Stimulated activated CD8-positive, alpha-beta memory T cell treated with anti-CD3 and anti-CD28 coated beads, Interleukin-15, amount 100 ng/mL, for 48 hours (primary cell): ENCODE results near the gene ZNF197.
"Not testable (repeated sequence)": the region's sequence is repeated elsewhere in the genome, so short reads cannot be mapped to it uniquely, and the experiment has no call there.

ENCODE experiments used
- DNase-seq, 2 donors: peaks; one replicate each; pipeline ENCODE4 v3.0.0-alpha.2; 2020; ENCODE audit warnings: low read depth in 2 of 2

ZNF197 gene

GRCh38 chr3:44624749-44625480 lies at the start of gene ZNF197:
Gene ZNF197 (plus strand): TSS chr3:44625036. CDS start chr3:44629155, 4,119 bp downstream.
- DNase-seq = peak; percentile 50 to 52

- no peak for DNase-seq
Measured at GRCh38 chr3:44576613-44577012, 48.2 kb upstream of the ZNF197 start.

- DNase-seq = not testable (repeated sequence)
Measured at GRCh38 chr3:44577354-44577952, 47.4 kb upstream of the ZNF197 start.

- not testable (repeated sequence) for DNase-seq
Measured at GRCh38 chr3:44578316-44578715, 46.5 kb upstream of the ZNF197 start.

GRCh38 chr3:44578924-44579515 lies 45.8 kb upstream of the ZNF197 start:
- not testable (repeated sequence) for DNase-seq

- not testable (repeated sequence) for DNase-seq
Measured at GRCh38 chr3:44579749-44580148, 45.1 kb upstream of the ZNF197 start.

- DNase-seq = not testable (repeated sequence)
Measured at GRCh38 chr3:44580971-44581370, 43.9 kb upstream of the ZNF197 start.

GRCh38 chr3:44584646-44585501 lies 40.0 kb upstream of the ZNF197 start, which contains the start of gene ZNF660:
Gene ZNF660 (plus strand): TSS chr3:44584964. CDS start chr3:44594194, 9,230 bp downstream.
- DNase-seq = no peak

- no peak for DNase-seq
Measured at GRCh38 chr3:44596621-44597020, 28.2 kb upstream of the ZNF197 start.

GRCh38 chr3:44601749-44602148 lies 23.1 kb upstream of the ZNF197 start:
- no peak for DNase-seq

GRCh38 chr3:44612678-44613077 lies 12.2 kb upstream of the ZNF197 start:
- no peak for DNase-seq

GRCh38 chr3:44628716-44629115 lies 3.9 kb downstream of the ZNF197 start:
- DNase-seq = no peak

GRCh38 chr3:44632193-44632592 lies 7.4 kb downstream of the ZNF197 start:
- DNase-seq = no peak

GRCh38 chr3:44642337-44642736 lies 17.5 kb downstream of the ZNF197 start:
- no peak for DNase-seq

- DNase-seq = no peak
Measured at GRCh38 chr3:44643024-44643423, 18.2 kb downstream of the ZNF197 start.

GRCh38 chr3:44647771-44648170 lies 22.9 kb downstream of the ZNF197 start:
- no peak for DNase-seq

- DNase-seq = peak; percentile 32 to 40
Measured at GRCh38 chr3:44648564-44649229, 23.9 kb downstream of the ZNF197 start, which contains the start of gene ZNF35. Gene ZNF35 (plus strand): TSS chr3:44648732. CDS start chr3:44651068, 2,336 bp downstream.

- no peak for DNase-seq
Measured at GRCh38 chr3:44649709-44650108, 24.9 kb downstream of the ZNF197 start.

- no peak for DNase-seq
Measured at GRCh38 chr3:44654039-44654438, 29.2 kb downstream of the ZNF197 start.

GRCh38 chr3:44659015-44659414 lies 34.2 kb downstream of the ZNF197 start:
- no peak for DNase-seq

GRCh38 chr3:44659434-44659833 lies 34.6 kb downstream of the ZNF197 start:
- no peak for DNase-seq
